Effector memory CD4-positive, alpha-beta T cell (primary cell): Measurements from ENCODE around the gene OR2B6.

Experiments used
- DNase-seq, 3 donors: peaks; one replicate each; pipeline ENCODE4 v3.0.0-alpha.2; 2020
- H3K27ac ChIP-seq: 2 replicates; pipeline ENCODE4 v1.7.0; 2013; ENCODE audit warnings: mild to moderate bottlenecking, low read length, moderate library complexity; ENCODE audit not compliant: insufficient read depth, poor library complexity, severe bottlenecking
- H3K27me3 ChIP-seq: replicated peaks from 2 replicates; pipeline ENCODE4 v1.7.0; 2013; ENCODE audit warnings: mild to moderate bottlenecking, low read length; ENCODE audit not compliant: insufficient read depth, control insufficient read depth, poor library complexity, severe bottlenecking
- H3K36me3 ChIP-seq: 2 replicates; pipeline ENCODE4 v1.7.0; 2013; ENCODE audit warnings: mild to moderate bottlenecking, low read length, moderate library complexity; ENCODE audit not compliant: control insufficient read depth, insufficient read depth
- H3K4me1 ChIP-seq: 2 replicates; pipeline ENCODE4 v1.7.0; 2013; ENCODE audit warnings: low read length, mild to moderate bottlenecking; ENCODE audit not compliant: control insufficient read depth, insufficient read depth, poor library complexity, severe bottlenecking
- H3K4me3 ChIP-seq: 2 replicates; pipeline ENCODE4 v1.7.0; 2013; ENCODE audit warnings: low read length, low read depth, mild to moderate bottlenecking; ENCODE audit not compliant: insufficient read depth, poor library complexity, severe bottlenecking
- H3K9me3 ChIP-seq: 2 replicates; pipeline ENCODE4 v1.7.0; 2013; ENCODE audit warnings: mild to moderate bottlenecking, low read length, moderate library complexity; ENCODE audit not compliant: control insufficient read depth

OR2B6 gene

GRCh38 chr6:28005152-28005890 is 48.3 kb downstream of the OR2B6 start:
- no peaks in the 10 kb centered on the region for H3K27me3 ChIP-seq
- no peaks in the 10 kb centered on the region for H3K9me3 ChIP-seq
- H3K27ac ChIP-seq: no peak overlapping the region
- DNase-seq: no peak
- H3K4me1 ChIP-seq: no peaks in the 10 kb centered on the region
- H3K4me3 ChIP-seq: no peak overlapping the region
- H3K36me3 ChIP-seq: no peaks in the 10 kb centered on the region

- DNase-seq: no peak
- H3K9me3 ChIP-seq: no peaks in the 10 kb centered on the region
- H3K36me3 ChIP-seq: no peaks in the 10 kb centered on the region
- H3K4me3 ChIP-seq: no peak overlapping the region
- H3K4me1 ChIP-seq: no peaks in the 10 kb centered on the region
- no peaks in the 10 kb centered on the region for H3K27me3 ChIP-seq
- H3K27ac ChIP-seq: no peak overlapping the region
Measured at GRCh38 chr6:28005975-28006374, 48.9 kb downstream of the OR2B6 start.
